SW480 (cell line): ENCODE results near the gene ANO3.

Source experiments
- DNase-seq: peaks from one replicate; pipeline ENCODE4 v3.0.0-alpha.2; 2016; ENCODE audit warnings: low spot score

The ANO3 gene

DNA sequence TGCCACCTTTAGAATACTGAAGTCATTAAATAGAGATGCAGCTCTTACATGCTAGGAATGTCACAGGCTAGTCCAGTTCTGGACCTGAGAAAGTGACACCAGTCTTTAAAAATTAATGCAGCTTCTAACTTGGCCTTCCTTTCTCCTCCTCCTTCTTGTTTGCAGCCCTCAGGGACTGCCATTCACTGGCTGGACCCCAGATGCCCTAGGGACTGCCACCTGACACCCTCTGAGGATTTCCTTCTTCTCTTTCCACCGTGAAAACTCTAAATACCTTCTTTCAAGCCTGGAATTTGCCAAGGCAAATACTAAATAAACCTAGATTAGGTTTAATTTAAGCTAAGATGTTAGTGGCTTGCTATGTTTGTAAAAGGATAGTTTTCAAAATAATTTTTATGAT, 161.7 kb downstream of the ANO3 start:
- DNase-seq: no peak

DNA sequence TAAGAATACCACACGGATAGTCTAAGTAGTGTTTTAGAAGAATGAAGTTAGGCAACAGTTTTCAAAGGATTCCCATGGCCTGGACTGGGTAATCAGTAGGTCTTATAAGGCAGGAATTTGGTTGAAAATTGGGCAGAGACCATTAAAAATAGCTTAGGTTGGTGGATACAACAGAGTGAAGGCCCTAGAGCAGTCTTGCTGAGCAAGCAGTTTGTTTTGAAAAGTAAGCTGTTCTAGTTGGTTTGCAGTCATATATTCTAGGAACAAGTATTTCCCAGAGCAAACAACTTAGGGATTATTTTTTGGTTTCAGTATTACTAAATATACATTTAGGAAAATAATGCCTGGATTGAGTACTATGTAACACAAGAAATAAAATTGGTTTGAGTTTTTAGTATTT, 175.3 kb downstream of the ANO3 start:
- no peak for DNase-seq

DNA sequence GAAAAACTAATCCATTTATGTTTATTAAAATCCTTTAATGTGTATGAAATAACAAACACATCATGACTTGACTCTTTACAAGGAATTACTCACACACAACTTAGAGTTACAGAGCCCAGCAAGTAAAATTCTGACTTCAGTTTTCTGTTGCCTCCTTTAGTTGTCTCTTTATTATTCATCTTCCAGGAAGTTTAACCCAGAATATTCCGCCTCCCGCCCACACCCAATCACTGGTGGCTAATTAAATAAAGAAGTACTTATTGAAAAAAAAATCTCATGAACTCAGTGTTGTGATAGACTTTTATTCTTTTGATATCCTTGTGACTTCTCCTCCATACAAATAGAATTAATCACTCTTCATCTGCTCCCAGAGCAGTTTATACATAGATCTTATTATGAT, 178.2 kb downstream of the ANO3 start:
- no peak for DNase-seq

- DNase-seq: no peak
Measured at GRCh38 chr11:26510756-26511155, 178.8 kb downstream of the ANO3 start.

DNA sequence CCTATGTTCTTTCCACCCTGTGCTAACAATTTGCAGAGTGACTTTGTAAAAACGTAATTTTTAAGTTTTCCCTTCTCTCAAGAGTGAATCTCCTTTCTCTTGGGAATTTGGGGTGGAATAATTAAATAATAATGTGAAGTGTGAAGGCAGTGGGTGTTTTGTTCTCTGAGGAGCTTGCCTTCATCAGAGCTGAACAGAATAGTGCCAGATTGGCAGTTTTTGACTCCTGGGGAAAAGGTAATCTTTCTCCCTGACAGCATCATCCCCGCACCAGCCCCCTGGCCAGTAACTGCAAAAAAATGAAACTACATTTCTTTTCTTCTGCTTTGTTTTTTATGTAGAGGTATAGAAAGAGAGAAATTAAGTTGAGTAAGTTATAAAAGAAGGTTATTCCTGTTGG, 180.3 kb downstream of the ANO3 start:
- no peak for DNase-seq

GRCh38 chr11:26519469-26519868, 187.5 kb downstream of the ANO3 start:
- no peak for DNase-seq

DNA sequence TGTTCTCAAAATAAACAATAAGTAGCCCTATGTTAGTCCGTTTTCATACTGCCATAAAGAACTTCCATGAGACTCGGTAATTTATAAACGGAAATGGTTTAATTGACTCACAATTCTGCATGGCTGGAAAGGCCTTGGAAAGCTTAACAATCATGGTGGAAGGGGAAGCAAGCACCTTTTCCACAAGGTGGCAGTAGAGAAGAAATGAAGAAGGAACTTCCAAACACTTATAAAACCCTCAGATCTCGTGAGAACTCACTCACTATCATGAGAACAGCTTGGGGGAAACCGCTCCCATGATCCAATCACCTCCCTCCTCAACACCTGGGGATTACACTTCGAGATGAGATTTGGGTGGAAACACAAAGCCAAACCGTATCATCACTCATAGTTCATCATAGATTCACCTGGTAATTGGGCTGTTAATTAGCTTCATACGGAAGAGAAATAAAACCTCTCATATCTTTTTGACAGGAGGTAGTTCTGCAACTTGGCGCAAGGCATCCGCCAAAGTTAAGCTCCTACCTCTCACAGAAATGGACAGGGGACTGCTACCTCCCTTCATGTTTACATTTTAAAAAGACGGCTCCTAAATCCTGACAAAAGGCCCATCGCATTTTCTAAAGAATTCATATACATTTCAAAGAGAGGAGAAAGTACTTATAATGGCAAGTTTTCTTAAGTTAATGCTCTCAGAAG, 191.1 kb downstream of the ANO3 start:
- peak; percentile 26 for DNase-seq

- no peak for DNase-seq
Measured at GRCh38 chr11:26527685-26528084, 195.8 kb downstream of the ANO3 start.

GRCh38 chr11:26537341-26537740, 205.4 kb downstream of the ANO3 start:
- no peak for DNase-seq

DNA sequence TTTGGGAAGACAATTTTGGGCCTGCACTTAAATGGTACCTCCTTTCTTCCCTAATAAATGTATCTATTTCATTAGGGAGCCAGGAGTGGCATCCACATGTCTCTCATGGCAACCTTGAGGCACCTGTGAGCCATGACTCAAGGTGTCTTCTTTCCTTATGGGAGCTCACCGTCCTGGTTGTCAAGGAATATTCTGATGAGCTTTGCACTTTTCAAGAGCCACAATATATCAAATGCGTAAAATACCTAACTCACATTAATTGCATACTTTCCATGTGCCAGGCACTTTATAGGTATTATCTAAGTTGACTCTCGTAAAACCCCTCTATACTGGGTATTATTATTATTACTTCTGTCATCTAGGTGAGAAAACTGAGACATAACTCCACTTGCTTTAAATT, 207.6 kb downstream of the ANO3 start:
- no peak for DNase-seq

DNA sequence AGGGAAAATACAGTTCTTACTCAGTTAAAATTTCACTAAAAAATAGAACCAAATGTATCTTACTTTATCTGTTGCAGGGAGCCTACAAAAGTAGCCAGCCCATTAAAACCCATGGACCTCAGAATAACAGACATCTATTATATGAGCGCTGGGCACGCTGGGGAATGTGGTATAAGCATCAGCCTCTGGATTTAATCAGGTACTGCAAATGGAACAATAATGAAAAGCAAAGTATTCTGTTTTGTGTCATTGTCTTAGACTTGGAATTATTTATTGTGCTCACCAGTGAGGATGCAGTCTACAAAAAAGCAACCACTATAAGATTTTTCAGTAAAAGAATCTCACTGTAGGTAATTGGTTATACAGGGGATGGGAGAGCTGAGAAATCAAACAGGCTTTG, 209.9 kb downstream of the ANO3 start:
- no peak for DNase-seq

- DNase-seq: no peak
Measured at GRCh38 chr11:26549176-26549575, 217.2 kb downstream of the ANO3 start.

- DNase-seq: no peak
Measured at GRCh38 chr11:26550022-26550421, 218.1 kb downstream of the ANO3 start.

GRCh38 chr11:26551186-26551801, 219.4 kb downstream of the ANO3 start:
- DNase-seq: peak; percentile 4

- no peak for DNase-seq
Measured at GRCh38 chr11:26553182-26553581, 221.3 kb downstream of the ANO3 start.

DNA sequence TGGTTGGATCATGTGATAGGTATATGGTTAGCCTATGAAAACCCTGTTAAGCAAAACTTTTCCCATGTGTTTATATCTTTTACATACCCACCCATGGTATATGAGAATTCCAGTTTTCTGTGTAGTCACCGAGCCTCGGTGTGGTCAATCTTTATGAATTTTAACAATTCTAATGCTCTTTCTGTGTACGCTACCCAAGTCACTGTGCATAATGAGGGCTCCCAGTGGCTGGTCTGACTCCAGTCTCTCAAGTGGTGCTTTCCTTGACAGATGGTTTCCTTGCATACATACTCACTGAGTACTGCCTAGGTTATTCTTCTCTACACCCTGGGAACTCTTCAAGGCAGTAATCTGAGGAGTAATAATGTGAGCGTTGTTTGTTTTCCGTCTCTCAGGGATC, 222.5 kb downstream of the ANO3 start:
- DNase-seq: no peak

GRCh38 chr11:26556582-26556981, 224.7 kb downstream of the ANO3 start:
- DNase-seq: no peak

DNA sequence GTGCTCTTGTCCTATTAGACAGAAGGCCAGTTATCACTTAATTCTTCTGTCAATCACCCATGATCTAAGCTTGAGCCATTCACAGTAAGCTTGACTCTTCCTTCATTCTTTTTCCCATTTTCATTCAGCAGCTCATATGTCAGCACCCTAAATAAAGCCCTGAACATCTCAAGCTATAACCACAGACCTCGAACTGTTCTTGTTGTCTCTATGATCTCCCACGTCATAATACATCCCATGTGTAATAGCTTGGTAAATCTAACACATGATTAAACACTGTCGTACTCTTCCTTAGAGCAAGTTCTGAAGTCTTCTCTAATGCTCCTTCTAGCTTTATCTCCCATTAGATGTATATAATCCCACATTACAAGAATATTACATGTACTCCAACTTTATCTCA, 225.7 kb downstream of the ANO3 start:
- DNase-seq: no peak

- DNase-seq: no peak
Measured at GRCh38 chr11:26558190-26558589, 226.3 kb downstream of the ANO3 start.

- no peak for DNase-seq
Measured at GRCh38 chr11:26569646-26570045, 237.7 kb downstream of the ANO3 start.

DNA sequence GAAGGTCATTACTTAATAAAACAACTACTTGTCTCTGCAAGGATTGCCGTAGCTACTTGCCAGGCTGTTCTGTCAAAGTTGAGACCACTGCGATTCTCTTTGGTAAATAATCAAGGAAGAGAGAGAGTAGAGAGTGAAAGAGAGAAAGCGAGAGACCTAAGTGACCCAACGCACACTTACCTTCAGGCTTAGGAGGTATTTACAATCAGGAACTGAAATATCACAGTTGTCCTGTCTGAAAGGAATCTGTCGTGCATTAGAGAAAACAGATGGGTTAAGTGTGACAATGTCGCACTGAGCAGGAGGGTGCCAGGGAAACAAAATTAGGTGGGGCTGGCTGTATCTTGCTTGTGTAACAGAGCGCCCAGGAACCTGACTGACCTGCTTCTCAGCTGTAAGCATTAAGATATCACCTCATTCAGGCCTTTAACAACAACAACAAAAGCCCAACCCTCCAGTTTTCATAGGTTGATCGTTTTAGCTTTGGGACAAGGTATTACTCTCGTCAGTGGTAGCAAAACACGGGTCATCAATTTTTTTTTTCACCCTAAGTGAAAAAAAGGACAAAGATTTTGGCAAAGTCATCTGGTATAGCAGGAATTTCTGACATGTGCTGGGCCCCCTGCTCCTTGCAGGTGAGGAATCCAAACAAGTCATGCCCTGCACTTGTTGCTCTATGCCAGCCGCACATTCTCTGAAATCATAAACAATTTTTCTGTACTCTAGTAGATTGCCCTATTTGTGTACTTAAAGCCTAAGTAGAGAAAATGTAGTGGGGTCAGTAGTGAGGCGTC, 240.1 kb downstream of the ANO3 start, which contains the start of gene MUC15:
Gene MUC15 (minus strand): TSS at position 403 of the 794 bp plus-strand sequence. CDS start 5,169 bp downstream, outside the sequence.
- DNase-seq: no peak

DNA sequence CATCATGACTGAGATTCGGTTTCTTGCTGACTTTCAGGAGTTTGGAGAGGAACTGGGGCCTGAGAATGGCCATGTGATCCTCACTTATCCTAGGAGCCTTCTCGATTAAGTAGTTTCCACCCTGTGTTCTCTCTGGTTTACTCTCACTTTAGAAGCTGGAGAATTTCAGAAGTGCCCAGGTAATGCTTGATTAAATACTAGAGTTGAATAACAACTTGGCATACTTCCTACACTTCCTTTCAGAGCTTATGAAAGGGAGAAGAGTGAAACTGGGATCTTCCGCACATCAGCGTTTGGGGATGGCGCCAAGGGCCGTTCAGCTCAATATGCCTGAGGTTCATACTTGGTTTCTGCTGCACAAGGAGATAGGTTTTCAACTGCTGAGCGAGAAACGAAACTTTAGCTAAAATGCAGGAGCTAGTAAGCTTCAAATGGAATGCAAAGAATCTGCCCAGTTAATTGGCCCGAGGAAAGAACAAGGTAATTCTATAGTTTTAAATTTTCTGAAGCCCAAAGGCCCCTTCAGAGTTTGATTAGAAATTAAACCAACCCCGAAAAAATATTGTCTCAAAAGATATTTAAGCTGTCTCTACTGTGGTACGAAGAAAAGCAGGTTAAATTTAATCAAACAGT, 241.0 kb downstream of the ANO3 start:
- no peak for DNase-seq

GRCh38 chr11:26573896-26574295, 242.0 kb downstream of the ANO3 start:
- DNase-seq: peak; percentile 37
